OCI-LY7 (cell line): ENCODE results near the gene DNM3. TPM values are rescaled to one million over a fixed set of nuclear protein-coding genes. Genes with fewer than 3 reads are reported as not detected.

Experiments
- BruUV-seq: library from RNA; stranded (reverse); fragments of 400-500 nt; replicated peaks from 2 replicates; lab custom pipeline; 2021; lab: Mats Ljungman, UMichigan
- CTCF ChIA-PET: fragments of 300-600 bp; sonication (Branson Sonifier 250); formaldehyde crosslinking; loops from one replicate; lab custom pipeline; 2022; ENCODE audit warnings: antibody characterized with exemption; ENCODE audit not compliant: unreplicated experiment; lab: Charles Lee
- POLR2A ChIA-PET: fragments of 300-600 bp; sonication (Branson Sonifier 250); formaldehyde crosslinking; loops from one replicate; lab custom pipeline; 2022; ENCODE audit warnings: antibody characterized with exemption; lab: Charles Lee
- DNase-seq: peaks from one replicate; pipeline ENCODE4 v3.0.0-alpha.2; 2015; ENCODE audit warnings: low spot score
- H2AFZ ChIP-seq: fragments of 200-600 bp; sonication (generic), shearing (Covaris generic); 2 replicates; pipeline ENCODE4 v1.6.1; 2014; ENCODE audit warnings: mild to moderate bottlenecking, antibody characterized with exemption, low read length, moderate library complexity
- H3K27ac ChIP-seq: fragments of 200-600 bp; sonication (generic); 2 replicates; pipeline ENCODE4 v1.5.1; 2014; ENCODE audit warnings: mixed run types, low read depth, mild to moderate bottlenecking, moderate library complexity, low read length, inconsistent platforms; ENCODE audit not compliant: poor library complexity, severe bottlenecking
- H3K36me3 ChIP-seq: fragments of 200-600 bp; sonication (generic); 2 replicates; pipeline ENCODE4 v1.6.1; 2014; ENCODE audit warnings: mild to moderate bottlenecking, antibody characterized with exemption, low read length, moderate library complexity, mixed read lengths; ENCODE audit not compliant: insufficient read depth
- H3K4me1 ChIP-seq: fragments of 200-600 bp; sonication (generic); 2 replicates; pipeline ENCODE4 v1.5.1; 2014; ENCODE audit warnings: mild to moderate bottlenecking, low read length; ENCODE audit not compliant: insufficient read depth, poor library complexity, severe bottlenecking
- H3K4me2 ChIP-seq: fragments of 200-600 bp; sonication (generic); 2 replicates; pipeline ENCODE4 v1.6.1; 2014; ENCODE audit warnings: mild to moderate bottlenecking, low read length
- H3K4me3 ChIP-seq: fragments of 200-600 bp; sonication (generic); 2 replicates; pipeline ENCODE4 v1.5.1; 2014; ENCODE audit warnings: mild to moderate bottlenecking, low read depth, low read length; ENCODE audit not compliant: poor library complexity, severe bottlenecking
- H3K79me2 ChIP-seq: fragments of 200-600 bp; sonication (generic); 2 replicates; pipeline ENCODE4 v1.6.1; 2016; ENCODE audit warnings: low read depth, mild to moderate bottlenecking, low read length, moderate library complexity, mixed read lengths; ENCODE audit not compliant: insufficient read depth
- H3K9me2 ChIP-seq: fragments of 200-600 bp; sonication (generic); 2 replicates; pipeline ENCODE4 v1.6.1; 2016; ENCODE audit warnings: mild to moderate bottlenecking, low read length, mixed read lengths; ENCODE audit not compliant: insufficient read depth
- H3K9me3 ChIP-seq: fragments of 200-600 bp; sonication (generic); 2 replicates; pipeline ENCODE4 v1.6.1; 2014; ENCODE audit warnings: mild to moderate bottlenecking, mixed run types, low read length, mixed read lengths
- H4K20me1 ChIP-seq: fragments of 200-600 bp; sonication (generic); 2 replicates; pipeline ENCODE4 v1.6.1; 2014; ENCODE audit warnings: mild to moderate bottlenecking, antibody characterized with exemption, low read length, moderate library complexity, mixed read lengths; ENCODE audit not compliant: insufficient read depth
- CTCF ChIP-seq: fragments of 200-600 bp; sonication (generic); conservative IDR thresholded peaks from 2 replicates; pipeline ENCODE4 v1.5.1; 2014; ENCODE audit warnings: mild to moderate bottlenecking, antibody characterized with exemption, low read length, moderate library complexity, mixed read lengths
- EZH2phosphoT487 ChIP-seq: fragments of 200-600 bp; sonication (generic); IDR thresholded peaks from 2 replicates; pipeline ENCODE4 v1.6.1; 2018; ENCODE audit warnings: low read depth, borderline replicate concordance, mild to moderate bottlenecking, mixed run types, antibody characterized with exemption, low read length, moderate library complexity, mixed read lengths
- intact Hi-C: fragments of 100-400 bp; cut with micrococcal nuclease; formaldehyde crosslinking; loops from one replicate; pipeline ENCODE4 v1.10.0; 2022; ENCODE audit not compliant: unreplicated experiment
- total RNA-seq, 2 experiments: library from RNA; depleted of rRNA in 1 of 2; stranded (reverse); fragments of >200 nt in 1 of 2; shearing (Covaris generic) in 1 of 2; gene quantifications; 2 replicates each; pipeline ENCODE4 v1.2.3, GENCODE V29; 2014 to 2022

The DNM3 gene
- total RNA-seq, 2 experiments from 2014 or later, result 0.47 to 0.61 TPM

GRCh38 chr1:172121081-172121717 lies 279.9 kb downstream of the DNM3 start:
- Histone ChIP-seq H3K27ac (no peak overlapping the region), H3K9me2 (no peaks in the 10 kb centered on the region), H3K4me3 (no peak overlapping the region), H4K20me1 (no peaks in the 10 kb centered on the region), H3K79me2 (no peaks in the 10 kb centered on the region), H2AFZ (no peak overlapping the region), H3K9me3 (no peaks in the 10 kb centered on the region), H3K4me1 (no peaks in the 10 kb centered on the region), H3K4me2 (no peak overlapping the region), H3K36me3 (no peaks in the 10 kb centered on the region)
- intact Hi-C loops, result no loop called here
- ChIA-PET CTCF (no interaction called here), POLR2A (no interaction called here)
- BruUV-seq, result no TSS peak
- TF ChIP-seq EZH2phosphoT487 (no peak), CTCF (no peak)
- DNase-seq, result no peak

- Histone ChIP-seq H4K20me1 (no peaks in the 10 kb centered on the region), H2AFZ (no peak overlapping the region), H3K9me3 (no peaks in the 10 kb centered on the region), H3K9me2 (no peaks in the 10 kb centered on the region), H3K4me1 (no peaks in the 10 kb centered on the region), H3K79me2 (no peaks in the 10 kb centered on the region), H3K27ac (no peak overlapping the region), H3K4me2 (no peak overlapping the region), H3K4me3 (no peak overlapping the region), H3K36me3 (no peaks in the 10 kb centered on the region)
- DNase-seq, result no peak
- intact Hi-C loops, result no loop called here
- ChIA-PET POLR2A (no interaction called here), CTCF (no interaction called here)
- TF ChIP-seq EZH2phosphoT487, result no peak
- TF ChIP-seq CTCF, result no peak
- BruUV-seq, result no TSS peak
Measured at GRCh38 chr1:172122381-172122780, 281.1 kb downstream of the DNM3 start.

- CTCF ChIA-PET, result no interaction called here
Measured at GRCh38 chr1:172125250-172125649, 284.0 kb downstream of the DNM3 start.

More at GRCh38 chr1:172125250-172125649, 284.0 kb downstream of the DNM3 start:
- Histone ChIP-seq H3K9me2 (no peaks in the 10 kb centered on the region), H3K27ac (no peak overlapping the region), H3K79me2 (no peaks in the 10 kb centered on the region), H3K4me2 (no peak overlapping the region), H3K36me3 (no peaks in the 10 kb centered on the region), H4K20me1 (no peaks in the 10 kb centered on the region), H2AFZ (no peak overlapping the region), H3K9me3 (no peaks in the 10 kb centered on the region), H3K4me1 (no peaks in the 10 kb centered on the region), H3K4me3 (no peak overlapping the region)
- intact Hi-C loops, result no loop called here
- no peak for DNase-seq
- POLR2A ChIA-PET, result interaction anchor here (0.8 to 1.5 kb wide), 2 partner anchors 28 to 292 kb away, joined by 3 to 6 read pairs; no protein-coding TSS in a partner anchor
- TF ChIP-seq CTCF (no peak), EZH2phosphoT487 (no peak)
- no TSS peak for BruUV-seq
